DND-41 (cell line): ENCODE results near the gene RRM1.

ENCODE experiments used
- ATAC-seq: fragments of 200-7000 bp; cut with Tn5 transposase; 3 replicates; pipeline ENCODE4 v1.9.1; 2021; ENCODE audit warnings: low read depth; ENCODE audit not compliant: insufficient read depth
- DNase-seq: peaks from one replicate; pipeline ENCODE4 v3.0.0-alpha.2; 2020
- H2AFZ ChIP-seq: 2 replicates; pipeline ENCODE4 v1.6.0; 2012; ENCODE audit warnings: low read depth, low read length
- H3K27ac ChIP-seq: 2 replicates; pipeline ENCODE4 v1.5.1; 2012; ENCODE audit warnings: low read length, inconsistent platforms
- H3K27me3 ChIP-seq: fragments of 200-600 bp; sonication (generic); 2 replicates; pipeline ENCODE4 v1.6.0; 2012; ENCODE audit warnings: low read length, mild to moderate bottlenecking, inconsistent platforms; ENCODE audit not compliant: insufficient read depth, poor library complexity
- H3K36me3 ChIP-seq: 2 replicates; pipeline ENCODE4 v1.5.1; 2012; ENCODE audit warnings: low read length, inconsistent platforms; ENCODE audit not compliant: insufficient read depth
- H3K4me1 ChIP-seq: 2 replicates; pipeline ENCODE4 v1.5.1; 2012; ENCODE audit warnings: mild to moderate bottlenecking, low read length; ENCODE audit not compliant: insufficient read depth
- H3K4me2 ChIP-seq: 2 replicates; pipeline ENCODE4 v1.6.0; 2012; ENCODE audit warnings: mild to moderate bottlenecking, moderate library complexity, low read length, inconsistent platforms; ENCODE audit not compliant: insufficient read depth
- H3K4me3 ChIP-seq, 2 experiments: fragments of 200-600 bp in 1 of 2; shearing (Covaris generic) in 1 of 2; 2 replicates each; pipeline ENCODE4 v1.5.1; 2012 to 2016; ENCODE audit warnings: inconsistent platforms in 2 of 2, low read length in 2 of 2, mild to moderate bottlenecking in 2 of 2, low read depth in 1 of 2, moderate library complexity in 1 of 2
- H3K79me2 ChIP-seq: 2 replicates; pipeline ENCODE4 v1.6.0; 2012; ENCODE audit warnings: low read length, inconsistent platforms; ENCODE audit not compliant: insufficient read depth
- H3K9ac ChIP-seq: 2 replicates; pipeline ENCODE4 v1.6.0; 2012; ENCODE audit warnings: low read depth, mild to moderate bottlenecking, inconsistent platforms, low read length, moderate library complexity
- H3K9me3 ChIP-seq: 2 replicates; pipeline ENCODE4 v1.5.1; 2012; ENCODE audit warnings: low read length, moderate library complexity, mild to moderate bottlenecking, inconsistent platforms; ENCODE audit not compliant: insufficient read depth, severe bottlenecking
- H4K20me1 ChIP-seq: 2 replicates; pipeline ENCODE4 v1.6.0; 2012; ENCODE audit warnings: low read length; ENCODE audit not compliant: insufficient read depth
- CTCF ChIP-seq: IDR thresholded peaks from 2 replicates; pipeline ENCODE4 v1.5.1; 2012; ENCODE audit warnings: borderline replicate concordance, low read length, moderate library complexity, mild to moderate bottlenecking; ENCODE audit not compliant: poor library complexity, severe bottlenecking; ENCODE audit errors: extremely low read depth
- EZH2 ChIP-seq: IDR thresholded peaks from 3 replicates; pipeline ENCODE4 v1.6.1; 2012; ENCODE audit warnings: borderline replicate concordance, low read depth, mild to moderate bottlenecking, moderate library complexity, low read length, inconsistent platforms; ENCODE audit not compliant: severe bottlenecking

The RRM1 gene

GRCh38 chr11:4066910-4067309, 27.7 kb upstream of the RRM1 start:
- no peak overlapping the region for H2AFZ ChIP-seq
- no peak overlapping the region for H3K4me2 ChIP-seq
- no peak overlapping the region for H3K27ac ChIP-seq
- no peaks in the 10 kb centered on the region for H4K20me1 ChIP-seq
- DNase-seq (no peak), ATAC-seq (no peak)
- H3K9ac ChIP-seq = no peak overlapping the region
- no peaks in the 10 kb centered on the region for H3K9me3 ChIP-seq
- H3K4me1 ChIP-seq = peaks cover 12% of the 10 kb centered on the region
- H3K36me3 ChIP-seq = peaks cover 36% of the 10 kb centered on the region
- no peak overlapping the region for H3K4me3 ChIP-seq
- H3K27me3 ChIP-seq = no peaks in the 10 kb centered on the region
- H3K79me2 ChIP-seq = no peaks in the 10 kb centered on the region
- TF ChIP-seq CTCF (no peak), EZH2 (no peak)

GRCh38 chr11:4068962-4069361, 25.6 kb upstream of the RRM1 start:
- peaks cover 19% of the 10 kb centered on the region for H3K4me1 ChIP-seq
- H3K4me3 ChIP-seq = no peak overlapping the region
- H3K79me2 ChIP-seq = peaks cover 2% of the 10 kb centered on the region; the same call in 1 of the 2 replicates
- H3K9ac ChIP-seq = no peak overlapping the region
- H2AFZ ChIP-seq = no peak overlapping the region
- no peaks in the 10 kb centered on the region for H3K9me3 ChIP-seq
- peak; percentile 63 for ATAC-seq
- H3K4me2 ChIP-seq = no peak overlapping the region
- DNase-seq = peak; percentile 33
- H3K36me3 ChIP-seq = peaks cover 45% of the 10 kb centered on the region
- H4K20me1 ChIP-seq = no peaks in the 10 kb centered on the region
- no peaks in the 10 kb centered on the region for H3K27me3 ChIP-seq
- TF ChIP-seq CTCF = no peak
- no peak for TF ChIP-seq EZH2
- peak overlapping the region; percentile 53 for H3K27ac ChIP-seq

GRCh38 chr11:4071325-4071724, 23.3 kb upstream of the RRM1 start:
- TF ChIP-seq EZH2 (no peak), CTCF (no peak)
- H3K79me2 ChIP-seq = peaks cover 2% of the 10 kb centered on the region; the same call in 1 of the 2 replicates
- H4K20me1 ChIP-seq = no peaks in the 10 kb centered on the region
- H3K9me3 ChIP-seq = no peaks in the 10 kb centered on the region
- no peak overlapping the region for H3K4me2 ChIP-seq
- no peak overlapping the region for H2AFZ ChIP-seq
- peak overlapping the region; percentile 58; the same call in 1 of the 2 replicates for H3K27ac ChIP-seq
- H3K36me3 ChIP-seq = peaks cover 57% of the 10 kb centered on the region
- ATAC-seq (no peak), DNase-seq (no peak)
- H3K9ac ChIP-seq = no peak overlapping the region
- H3K4me3 ChIP-seq = no peak overlapping the region
- no peaks in the 10 kb centered on the region for H3K27me3 ChIP-seq
- H3K4me1 ChIP-seq = peaks cover 19% of the 10 kb centered on the region

GRCh38 chr11:4071914-4072313, 22.7 kb upstream of the RRM1 start:
- Histone ChIP-seq H3K27ac (peak overlapping the region; percentile 58), H3K4me2 (no peak overlapping the region), H3K4me1 (peaks cover 19% of the 10 kb centered on the region), H3K36me3 (peaks cover 56% of the 10 kb centered on the region), H4K20me1 (no peaks in the 10 kb centered on the region), H3K79me2 (peaks cover 2% of the 10 kb centered on the region; the same call in 1 of the 2 replicates), H3K9ac (no peak overlapping the region), H3K27me3 (no peaks in the 10 kb centered on the region), H2AFZ (no peak overlapping the region), H3K9me3 (no peaks in the 10 kb centered on the region), H3K4me3 (no peak overlapping the region)
- no peak for ATAC-seq
- TF ChIP-seq CTCF (no peak), EZH2 (no peak)
- no peak for DNase-seq
